ENCODE results near the gene SNRPD2. TPM values are rescaled to one million over a fixed set of nuclear protein-coding genes. Genes with fewer than 3 reads are reported as not detected.
A peak's percentile ranks its signal among the peaks of the same experiment; 100 is the strongest.

The SNRPD2 gene
- polyA plus RNA-seq, 2 of the 4 experiments (the other 2 are of a cell fraction), result 811 to 1,002 TPM

DNA sequence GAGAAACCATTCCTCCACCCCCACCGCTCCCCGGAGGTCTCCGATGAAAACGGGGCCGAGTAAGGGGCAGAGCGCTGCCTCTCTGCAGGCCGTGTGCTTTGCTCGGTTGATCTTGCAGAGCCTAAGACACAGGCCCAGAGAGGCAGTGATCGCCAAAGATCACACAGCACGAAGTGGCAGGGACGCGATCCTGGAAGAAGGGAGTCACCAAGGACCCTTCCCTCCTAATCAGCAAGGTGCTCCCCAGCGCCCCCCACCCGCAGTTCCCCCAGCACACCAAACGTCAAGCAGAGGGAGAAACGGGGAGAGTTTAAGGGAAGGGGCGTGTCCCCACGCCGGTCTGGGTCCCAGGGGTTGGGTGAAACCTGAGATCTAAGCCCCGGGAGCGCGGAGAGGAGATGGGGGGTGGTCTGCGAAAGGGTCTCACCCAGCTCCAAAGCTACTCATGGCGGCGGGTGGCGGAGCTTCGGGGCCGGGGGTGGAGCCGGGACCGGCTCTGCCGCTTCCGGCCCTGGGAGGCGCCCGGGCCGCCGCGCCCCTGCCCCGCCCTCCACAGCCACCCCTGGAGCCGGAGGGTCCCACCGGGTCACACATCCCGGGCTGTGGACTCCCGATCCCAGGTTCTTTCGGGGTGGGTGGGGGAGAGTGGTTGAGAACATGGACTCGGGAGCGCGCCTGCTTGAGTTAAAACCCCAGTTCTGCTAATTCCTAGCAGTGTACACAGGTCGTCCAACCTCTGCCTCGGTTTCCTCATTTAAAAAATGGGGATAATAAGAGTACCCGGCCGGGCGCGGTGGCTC is 52.6 kb downstream of the SNRPD2 start, which contains the start of gene EML2 (continued):
- TF ChIP-seq EHF (CRISPR knock-in tag; IDR thresholded peaks at IDR 0.05) (no peak), TP53 (CRISPR knock-in tag; IDR thresholded peaks at IDR 0.05) (no peak), CHD2 (IDR thresholded peaks at IDR 0.05; ENCODE audit: low read length, partially characterized antibody) (no peak), HOXA7 (CRISPR knock-in tag; IDR thresholded peaks at IDR 0.05) (no peak), KDM5A (IDR thresholded peaks at IDR 0.05) (no peak), HOXB5 (CRISPR knock-in tag; IDR thresholded peaks at IDR 0.05) (no peak), CBX2 (IDR thresholded peaks at IDR 0.05; ENCODE audit: borderline replicate concordance, low read depth) (no peak), ZC3H11A (IDR thresholded peaks at IDR 0.05) (no peak), MAFK (IDR thresholded peaks at IDR 0.05; ENCODE audit: partially characterized antibody) (no peak), ZFP36 (IDR thresholded peaks at IDR 0.05; ENCODE audit: borderline replicate concordance, partially characterized antibody) (peak; percentile 74), PBX3 (IDR thresholded peaks at IDR 0.05) (no peak), JUN (IDR thresholded peaks at IDR 0.05) (peak in 1 of 2 experiments; percentile 79; a peak in 3 of 5 replicates), POLR2A (IDR thresholded peaks at IDR 0.05; ENCODE audit: low read length) (peak; percentile 48; the same call in 1 of the 2 replicates), HEYL (CRISPR knock-in tag; IDR thresholded peaks at IDR 0.05) (no peak), JUNB (IDR thresholded peaks at IDR 0.05) (no peak), FOSB (CRISPR knock-in tag; IDR thresholded peaks at IDR 0.05) (no peak), MAZ (IDR thresholded peaks at IDR 0.05; ENCODE audit: borderline replicate concordance, low read depth, low read length) (no peak), PHF8 (IDR thresholded peaks at IDR 0.05; ENCODE audit: borderline replicate concordance, low read depth) (peak; percentile 34; the same call in 1 of the 2 replicates), FOXS1 (CRISPR knock-in tag; IDR thresholded peaks at IDR 0.05) (no peak), ZNF302 (CRISPR knock-in tag; IDR thresholded peaks at IDR 0.05) (no peak), RCOR1 (IDR thresholded peaks at IDR 0.05; ENCODE audit: low read depth, low read length) (no peak), NFE2L2 (conservative IDR thresholded peaks at IDR 0.05; ENCODE audit: low read length) (no peak), TFCP2L1 (CRISPR knock-in tag; IDR thresholded peaks at IDR 0.05) (no peak), FOSL2 (IDR thresholded peaks at IDR 0.05) (no peak), FOSL2 (CRISPR knock-in tag; IDR thresholded peaks at IDR 0.05) (no peak), MYC (IDR thresholded peaks at IDR 0.05; ENCODE audit: borderline replicate concordance, low read length) (no peak), ATOH8 (CRISPR knock-in tag; IDR thresholded peaks at IDR 0.05; ENCODE audit: low read depth) (no peak), POLR2AphosphoS2 (conservative IDR thresholded peaks at IDR 0.05; ENCODE audit: low read length) (no peak), CHD4 (IDR thresholded peaks at IDR 0.05; ENCODE audit: borderline replicate concordance) (no peak), CBX8 (IDR thresholded peaks at IDR 0.05) (no peak), ELK1 (IDR thresholded peaks at IDR 0.05; ENCODE audit: low read depth, low read length) (no peak), HDAC2 (IDR thresholded peaks at IDR 0.05) (peak; percentile 73; the same call in 1 of the 2 replicates), RFX5 (IDR thresholded peaks at IDR 0.05) (no peak)
- TF ChIP-seq, protein P1, sequence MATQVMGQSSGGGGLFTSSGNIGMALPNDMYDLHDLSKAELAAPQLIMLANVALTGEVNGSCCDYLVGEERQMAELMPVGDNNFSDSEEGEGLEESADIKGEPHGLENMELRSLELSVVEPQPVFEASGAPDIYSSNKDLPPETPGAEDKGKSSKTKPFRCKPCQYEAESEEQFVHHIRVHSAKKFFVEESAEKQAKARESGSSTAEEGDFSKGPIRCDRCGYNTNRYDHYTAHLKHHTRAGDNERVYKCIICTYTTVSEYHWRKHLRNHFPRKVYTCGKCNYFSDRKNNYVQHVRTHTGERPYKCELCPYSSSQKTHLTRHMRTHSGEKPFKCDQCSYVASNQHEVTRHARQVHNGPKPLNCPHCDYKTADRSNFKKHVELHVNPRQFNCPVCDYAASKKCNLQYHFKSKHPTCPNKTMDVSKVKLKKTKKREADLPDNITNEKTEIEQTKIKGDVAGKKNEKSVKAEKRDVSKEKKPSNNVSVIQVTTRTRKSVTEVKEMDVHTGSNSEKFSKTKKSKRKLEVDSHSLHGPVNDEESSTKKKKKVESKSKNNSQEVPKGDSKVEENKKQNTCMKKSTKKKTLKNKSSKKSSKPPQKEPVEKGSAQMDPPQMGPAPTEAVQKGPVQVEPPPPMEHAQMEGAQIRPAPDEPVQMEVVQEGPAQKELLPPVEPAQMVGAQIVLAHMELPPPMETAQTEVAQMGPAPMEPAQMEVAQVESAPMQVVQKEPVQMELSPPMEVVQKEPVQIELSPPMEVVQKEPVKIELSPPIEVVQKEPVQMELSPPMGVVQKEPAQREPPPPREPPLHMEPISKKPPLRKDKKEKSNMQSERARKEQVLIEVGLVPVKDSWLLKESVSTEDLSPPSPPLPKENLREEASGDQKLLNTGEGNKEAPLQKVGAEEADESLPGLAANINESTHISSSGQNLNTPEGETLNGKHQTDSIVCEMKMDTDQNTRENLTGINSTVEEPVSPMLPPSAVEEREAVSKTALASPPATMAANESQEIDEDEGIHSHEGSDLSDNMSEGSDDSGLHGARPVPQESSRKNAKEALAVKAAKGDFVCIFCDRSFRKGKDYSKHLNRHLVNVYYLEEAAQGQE (IDR thresholded peaks at IDR 0.05), result no peak
- TF ChIP-seq, protein P2, sequence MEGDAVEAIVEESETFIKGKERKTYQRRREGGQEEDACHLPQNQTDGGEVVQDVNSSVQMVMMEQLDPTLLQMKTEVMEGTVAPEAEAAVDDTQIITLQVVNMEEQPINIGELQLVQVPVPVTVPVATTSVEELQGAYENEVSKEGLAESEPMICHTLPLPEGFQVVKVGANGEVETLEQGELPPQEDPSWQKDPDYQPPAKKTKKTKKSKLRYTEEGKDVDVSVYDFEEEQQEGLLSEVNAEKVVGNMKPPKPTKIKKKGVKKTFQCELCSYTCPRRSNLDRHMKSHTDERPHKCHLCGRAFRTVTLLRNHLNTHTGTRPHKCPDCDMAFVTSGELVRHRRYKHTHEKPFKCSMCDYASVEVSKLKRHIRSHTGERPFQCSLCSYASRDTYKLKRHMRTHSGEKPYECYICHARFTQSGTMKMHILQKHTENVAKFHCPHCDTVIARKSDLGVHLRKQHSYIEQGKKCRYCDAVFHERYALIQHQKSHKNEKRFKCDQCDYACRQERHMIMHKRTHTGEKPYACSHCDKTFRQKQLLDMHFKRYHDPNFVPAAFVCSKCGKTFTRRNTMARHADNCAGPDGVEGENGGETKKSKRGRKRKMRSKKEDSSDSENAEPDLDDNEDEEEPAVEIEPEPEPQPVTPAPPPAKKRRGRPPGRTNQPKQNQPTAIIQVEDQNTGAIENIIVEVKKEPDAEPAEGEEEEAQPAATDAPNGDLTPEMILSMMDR (IDR thresholded peaks at IDR 0.05), result peak; percentile 60

Measured in A549 (cell line).